Ascending aorta (tissue), 2 donors: ENCODE measurements around the gene POLDIP3. TPM values are rescaled to one million over a fixed set of nuclear protein-coding genes. Genes with fewer than 3 reads are reported as not detected.

Experiments used
- DNase-seq, 2 donors: peaks; one replicate each; pipeline ENCODE4 v3.0.0-alpha.2; 2019; ENCODE audit warnings: low spot score in 2 of 2
- H3K27ac ChIP-seq, 2 donors: fragments of 200-600 bp; sonication (generic); one replicate each; pipeline ENCODE4 v1.5.1; 2016 to 2017; ENCODE audit warnings: mild to moderate bottlenecking in 1 of 2
- H3K27me3 ChIP-seq: fragments of 200-600 bp; sonication (generic); one replicate; pipeline ENCODE4 v1.5.1; 2017
- H3K36me3 ChIP-seq, 2 donors: fragments of 200-600 bp; sonication (generic); one replicate each; pipeline ENCODE4 v1.5.1; 2016
- H3K4me1 ChIP-seq, 2 donors: fragments of 200-600 bp; sonication (generic); one replicate each; pipeline ENCODE4 v1.5.1; 2016 to 2017; ENCODE audit warnings: mild to moderate bottlenecking in 1 of 2
- H3K4me3 ChIP-seq, 2 donors: fragments of 200-600 bp; sonication (generic); one replicate each; pipeline ENCODE4 v1.5.1; 2016 to 2017; ENCODE audit warnings: mild to moderate bottlenecking in 1 of 2
- H3K9me3 ChIP-seq, 2 donors: fragments of 200-600 bp; sonication (generic); one replicate each; pipeline ENCODE4 v1.5.1; 2016
- intact Hi-C: fragments of 100-400 bp; cut with DNase I; formaldehyde crosslinking; loops from one replicate; pipeline ENCODE4 v1.15.1; 2023
- total RNA-seq: library from RNA; depleted of rRNA; stranded (reverse); fragments of >200 nt; gene quantifications from one replicate; pipeline ENCODE4 v1.1.0, GENCODE V29; 2016
- TF ChIP-seq, protein P1 (sequence below), 3 experiments: fragments of 200-600 bp in 2 of 3; fragments of 450-650 bp in 1 of 3; sonication (generic) in 2 of 3; IDR thresholded peaks; one replicate each; pipeline ENCODE4 v1.5.1; 2016 to 2019; ENCODE audit warnings: antibody characterized with exemption in 3 of 3, mild to moderate bottlenecking in 1 of 3, moderate library complexity in 1 of 3

Gene POLDIP3
- total RNA-seq, 1 donor from 2014 or later, result 22.9 TPM

DNA sequence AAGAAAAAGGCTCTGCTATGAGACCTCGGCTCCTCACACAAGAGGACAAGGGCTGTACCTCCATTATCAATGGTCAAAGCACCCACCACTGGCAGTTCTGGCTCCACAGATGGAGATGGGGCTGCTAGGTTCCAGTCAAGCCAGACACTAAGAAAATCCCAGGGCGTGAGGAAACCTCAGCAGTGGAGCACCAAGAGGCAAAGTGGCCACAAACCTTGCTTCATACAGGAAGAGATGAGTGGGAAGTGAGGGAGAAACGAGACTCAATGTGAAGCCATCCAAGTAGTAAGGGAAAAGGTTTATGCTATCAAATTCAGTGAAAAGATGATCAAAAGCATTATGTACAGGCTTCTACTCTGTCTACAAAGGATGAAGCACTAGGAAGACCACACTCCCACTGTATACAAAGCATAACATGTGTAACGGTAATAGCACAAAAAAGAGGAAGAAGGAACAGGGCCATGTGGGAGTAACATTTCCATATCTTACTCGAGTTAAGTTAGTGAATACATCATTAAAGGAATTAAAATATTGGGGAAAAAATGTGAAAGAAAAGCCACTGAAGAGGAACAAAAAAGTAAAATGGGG, 27.0 kb downstream of the POLDIP3 start:
- H3K27me3 ChIP-seq, result no peaks in the 10 kb centered on the region
- H3K27ac ChIP-seq, result no peak overlapping the region
- peaks cover 69 to 76% of the 10 kb centered on the region in 2 donors for H3K36me3 ChIP-seq

DNA sequence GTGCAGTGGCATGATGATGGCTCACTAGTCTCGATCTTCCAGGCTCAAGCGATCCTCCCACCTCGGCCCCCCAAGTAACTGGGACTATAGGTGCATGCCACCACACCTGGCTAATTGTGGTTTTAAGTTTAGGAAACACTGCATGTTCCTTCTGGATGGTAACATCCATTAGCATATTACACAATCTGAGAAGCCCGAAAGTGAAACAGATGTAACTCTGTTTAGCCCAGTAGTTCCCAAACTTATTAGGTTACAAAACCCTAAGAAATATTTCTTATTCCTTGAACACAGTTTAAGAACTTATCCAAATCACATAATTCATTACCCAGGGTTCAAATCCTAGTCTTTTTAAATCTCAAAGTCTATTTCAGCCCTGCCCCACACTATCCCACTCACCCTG, 28.3 kb downstream of the POLDIP3 start:
- intact Hi-C loops, result no loop called here
- no peak overlapping the region for H3K4me3 ChIP-seq
- no peaks in the 10 kb centered on the region for H3K4me1 ChIP-seq
- no peaks in the 10 kb centered on the region for H3K9me3 ChIP-seq
- TF ChIP-seq, protein P1, sequence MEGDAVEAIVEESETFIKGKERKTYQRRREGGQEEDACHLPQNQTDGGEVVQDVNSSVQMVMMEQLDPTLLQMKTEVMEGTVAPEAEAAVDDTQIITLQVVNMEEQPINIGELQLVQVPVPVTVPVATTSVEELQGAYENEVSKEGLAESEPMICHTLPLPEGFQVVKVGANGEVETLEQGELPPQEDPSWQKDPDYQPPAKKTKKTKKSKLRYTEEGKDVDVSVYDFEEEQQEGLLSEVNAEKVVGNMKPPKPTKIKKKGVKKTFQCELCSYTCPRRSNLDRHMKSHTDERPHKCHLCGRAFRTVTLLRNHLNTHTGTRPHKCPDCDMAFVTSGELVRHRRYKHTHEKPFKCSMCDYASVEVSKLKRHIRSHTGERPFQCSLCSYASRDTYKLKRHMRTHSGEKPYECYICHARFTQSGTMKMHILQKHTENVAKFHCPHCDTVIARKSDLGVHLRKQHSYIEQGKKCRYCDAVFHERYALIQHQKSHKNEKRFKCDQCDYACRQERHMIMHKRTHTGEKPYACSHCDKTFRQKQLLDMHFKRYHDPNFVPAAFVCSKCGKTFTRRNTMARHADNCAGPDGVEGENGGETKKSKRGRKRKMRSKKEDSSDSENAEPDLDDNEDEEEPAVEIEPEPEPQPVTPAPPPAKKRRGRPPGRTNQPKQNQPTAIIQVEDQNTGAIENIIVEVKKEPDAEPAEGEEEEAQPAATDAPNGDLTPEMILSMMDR (IDR thresholded peaks at IDR 0.05), result no peak
- DNase-seq, result no peak
- H3K27ac ChIP-seq, result no peak overlapping the region
- no peaks in the 10 kb centered on the region for H3K27me3 ChIP-seq
- peaks cover 58 to 68% of the 10 kb centered on the region in 2 donors for H3K36me3 ChIP-seq

More for the DNA sequence above, 27.0 kb downstream of the POLDIP3 start:
- no peak for DNase-seq
- Histone ChIP-seq H3K4me1 (no peaks in the 10 kb centered on the region), H3K4me3 (no peak overlapping the region), H3K9me3 (no peaks in the 10 kb centered on the region)
- TF ChIP-seq, protein P1 (IDR thresholded peaks at IDR 0.05), result no peak
- intact Hi-C loops, result no loop called here

DNA sequence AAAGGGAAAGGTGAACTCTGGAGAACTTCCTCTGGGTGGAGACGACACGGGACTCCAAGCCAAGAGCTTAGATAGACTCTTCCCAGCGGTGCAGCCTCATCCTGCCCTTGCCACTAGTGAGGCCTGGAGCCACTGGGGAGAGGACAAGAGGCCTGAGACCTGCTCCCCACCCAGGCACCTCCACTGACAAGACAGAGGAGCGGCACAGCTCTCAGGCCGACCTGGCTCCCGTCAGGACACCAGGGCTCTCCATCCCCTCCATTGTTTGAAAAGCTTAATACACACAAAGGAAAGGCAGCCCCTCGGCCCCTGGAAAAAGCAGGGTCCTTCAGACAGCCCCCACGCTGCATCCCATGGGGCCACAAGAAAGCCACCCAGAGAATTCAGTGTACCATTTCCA, 29.6 kb downstream of the POLDIP3 start:
- DNase-seq, result no peak

DNA sequence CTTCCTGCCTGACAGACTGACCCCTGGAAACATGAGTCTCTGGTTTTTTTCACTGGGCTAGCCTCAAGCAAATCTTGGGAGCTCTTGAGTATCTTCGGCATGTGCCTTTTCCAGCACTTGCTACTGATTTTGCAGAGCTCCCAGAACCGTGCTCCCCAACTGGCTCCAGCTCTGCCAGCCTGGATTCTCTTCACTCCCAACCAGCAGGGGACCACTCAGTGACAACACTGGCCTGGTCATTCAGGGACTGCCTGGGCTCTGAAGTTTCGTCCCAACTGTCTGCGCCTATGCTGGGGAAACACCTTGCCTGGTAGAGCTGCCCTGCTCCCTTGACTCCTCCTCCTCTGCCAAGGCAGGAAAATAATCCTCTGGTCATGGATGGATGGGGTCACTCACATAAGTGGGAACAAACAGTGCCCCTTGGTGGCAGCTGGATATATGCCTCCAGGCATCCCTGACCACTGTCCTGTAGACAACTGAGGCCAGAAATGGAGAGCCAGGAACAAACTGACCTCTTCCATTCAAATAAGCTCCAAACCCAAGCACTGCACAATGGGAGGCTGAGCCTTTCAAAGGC, 30.2 kb downstream of the POLDIP3 start:
- intact Hi-C loops, result no loop called here
- no peak for DNase-seq
- Histone ChIP-seq H3K27me3 (no peaks in the 10 kb centered on the region), H3K36me3 (peaks cover 42 to 51% of the 10 kb centered on the region in 2 donors), H3K4me3 (no peak overlapping the region), H3K9me3 (no peaks in the 10 kb centered on the region), H3K4me1 (no peaks in the 10 kb centered on the region), H3K27ac (no peak overlapping the region)
- TF ChIP-seq, protein P1 (IDR thresholded peaks at IDR 0.05), result no peak

More for the DNA sequence above, 29.6 kb downstream of the POLDIP3 start:
- Histone ChIP-seq H3K27ac (no peak overlapping the region), H3K27me3 (no peaks in the 10 kb centered on the region), H3K4me3 (no peak overlapping the region), H3K36me3 (peaks cover 45 to 56% of the 10 kb centered on the region in 2 donors), H3K9me3 (no peaks in the 10 kb centered on the region), H3K4me1 (no peaks in the 10 kb centered on the region)
- TF ChIP-seq, protein P1 (IDR thresholded peaks at IDR 0.05), result no peak
- intact Hi-C loops, result no loop called here

DNA sequence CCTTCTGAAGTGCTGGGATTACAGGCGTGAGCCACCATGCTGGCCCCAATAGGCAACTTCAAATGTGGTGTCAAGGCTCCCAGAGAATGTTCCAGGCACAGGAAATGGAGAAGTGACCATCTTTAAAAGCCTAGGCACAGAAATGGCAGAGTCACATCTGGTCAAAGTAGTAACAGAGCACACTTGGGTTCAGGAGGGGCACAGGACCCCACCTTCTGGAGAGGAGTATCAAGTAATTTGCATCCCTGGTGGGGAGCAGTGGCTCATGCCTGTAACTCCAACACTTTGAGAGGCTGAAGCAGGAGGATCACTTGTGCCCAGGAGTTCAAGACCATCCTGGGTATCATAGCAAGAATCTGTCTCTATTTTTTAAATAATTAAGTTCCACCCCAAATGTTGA, 31.7 kb downstream of the POLDIP3 start:
- Histone ChIP-seq H3K4me1 (no peaks in the 10 kb centered on the region), H3K36me3 (peaks cover 45 to 47% of the 10 kb centered on the region in 2 donors), H3K4me3 (no peak overlapping the region), H3K9me3 (no peaks in the 10 kb centered on the region), H3K27me3 (no peaks in the 10 kb centered on the region), H3K27ac (no peak overlapping the region)
- TF ChIP-seq, protein P1 (IDR thresholded peaks at IDR 0.05), result no peak
- intact Hi-C loops, result no loop called here
- DNase-seq, result no peak
